GM18858 (cell line): Measurements from ENCODE around the gene CGAS.
"Not testable (repeated sequence)": the region's sequence is repeated elsewhere in the genome, so short reads cannot be mapped to it uniquely, and the experiment has no call there.

Experiments
- ATAC-seq: cut with Tn5 transposase; IDR thresholded peaks from one replicate; pipeline ENCODE4 v1.9.1; 2021; ENCODE audit not compliant: unreplicated experiment

Gene CGAS

GRCh38 chr6:73400656-73401055 is 51.4 kb downstream of the CGAS start:
- no peak for ATAC-seq

GRCh38 chr6:73395875-73396274 is 56.2 kb downstream of the CGAS start:
- ATAC-seq: no peak

- no peak for ATAC-seq
Observed at GRCh38 chr6:73394577-73395354, 57.3 kb downstream of the CGAS start, which contains the start of gene DDX43. TSS of gene DDX43 (plus strand) at chr6:73394828. CDS start at chr6:73394906, 78 bp downstream.

- ATAC-seq: no peak
Observed at GRCh38 chr6:73393278-73393677, 58.8 kb downstream of the CGAS start.

- ATAC-seq: not testable (repeated sequence)
Observed at GRCh38 chr6:73392188-73392587, 59.9 kb downstream of the CGAS start.

- ATAC-seq: no peak
Observed at GRCh38 chr6:73391675-73392074, 60.4 kb downstream of the CGAS start.

GRCh38 chr6:73389854-73390253 is 62.2 kb downstream of the CGAS start:
- ATAC-seq: no peak

- ATAC-seq: peak; percentile 68
Observed at GRCh38 chr6:73388800-73389512, 63.1 kb downstream of the CGAS start.

GRCh38 chr6:73388433-73388799 is 63.7 kb downstream of the CGAS start:
- ATAC-seq: no peak

GRCh38 chr6:73382462-73383113 is 69.5 kb downstream of the CGAS start:
- ATAC-seq: no peak

- ATAC-seq: not testable (repeated sequence)
Observed at GRCh38 chr6:73381531-73381930, 70.6 kb downstream of the CGAS start.

- ATAC-seq: no peak
Observed at GRCh38 chr6:73377225-73377624, 74.9 kb downstream of the CGAS start.

GRCh38 chr6:73375216-73375615 is 76.9 kb downstream of the CGAS start:
- no peak for ATAC-seq
